OCI-LY3 (cell line): Measurements from ENCODE around the gene NAMPT.

ENCODE experiments used
- EZH2phosphoT487 ChIP-seq: fragments of 200-600 bp; shearing (Covaris generic); IDR thresholded peaks from 2 replicates; pipeline ENCODE4 v1.6.1; 2018; ENCODE audit warnings: antibody characterized with exemption, mixed run types, low read depth
- TF ChIP-seq, protein P1 (sequence below): fragments of 200-600, 300-600 bp; sonication (generic); IDR thresholded peaks from 2 replicates; pipeline ENCODE4 v1.5.1; 2014; ENCODE audit warnings: antibody characterized with exemption, low read length, low read depth

GRCh38 chr7:106332201-106332600 lies 47.4 kb upstream of the NAMPT start:
- TF ChIP-seq, protein P1, sequence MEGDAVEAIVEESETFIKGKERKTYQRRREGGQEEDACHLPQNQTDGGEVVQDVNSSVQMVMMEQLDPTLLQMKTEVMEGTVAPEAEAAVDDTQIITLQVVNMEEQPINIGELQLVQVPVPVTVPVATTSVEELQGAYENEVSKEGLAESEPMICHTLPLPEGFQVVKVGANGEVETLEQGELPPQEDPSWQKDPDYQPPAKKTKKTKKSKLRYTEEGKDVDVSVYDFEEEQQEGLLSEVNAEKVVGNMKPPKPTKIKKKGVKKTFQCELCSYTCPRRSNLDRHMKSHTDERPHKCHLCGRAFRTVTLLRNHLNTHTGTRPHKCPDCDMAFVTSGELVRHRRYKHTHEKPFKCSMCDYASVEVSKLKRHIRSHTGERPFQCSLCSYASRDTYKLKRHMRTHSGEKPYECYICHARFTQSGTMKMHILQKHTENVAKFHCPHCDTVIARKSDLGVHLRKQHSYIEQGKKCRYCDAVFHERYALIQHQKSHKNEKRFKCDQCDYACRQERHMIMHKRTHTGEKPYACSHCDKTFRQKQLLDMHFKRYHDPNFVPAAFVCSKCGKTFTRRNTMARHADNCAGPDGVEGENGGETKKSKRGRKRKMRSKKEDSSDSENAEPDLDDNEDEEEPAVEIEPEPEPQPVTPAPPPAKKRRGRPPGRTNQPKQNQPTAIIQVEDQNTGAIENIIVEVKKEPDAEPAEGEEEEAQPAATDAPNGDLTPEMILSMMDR = no peak
- no peak for TF ChIP-seq EZH2phosphoT487
